Neuron (in vitro differentiated cells): Measurements from ENCODE around the gene BBC3.

Source experiments
- H2AFZ ChIP-seq: one replicate; pipeline ENCODE4 v1.6.1; 2013; ENCODE audit warnings: low read depth, mild to moderate bottlenecking, inconsistent platforms, low read length, moderate library complexity
- H3K27me3 ChIP-seq: one replicate; pipeline ENCODE4 v1.6.1; 2013; ENCODE audit warnings: low read length; ENCODE audit not compliant: insufficient read depth
- H3K36me3 ChIP-seq: one replicate; pipeline ENCODE4 v1.6.1; 2013; ENCODE audit warnings: low read length; ENCODE audit not compliant: insufficient read depth
- H3K4me1 ChIP-seq: one replicate; pipeline ENCODE4 v1.6.1; 2013; ENCODE audit warnings: low read length; ENCODE audit not compliant: insufficient read depth
- H3K4me3 ChIP-seq: 2 replicates; pipeline ENCODE4 v1.5.1; 2013; ENCODE audit warnings: mild to moderate bottlenecking, low read length, moderate library complexity
- H3K9me3 ChIP-seq: one replicate; pipeline ENCODE4 v1.6.1; 2013; ENCODE audit warnings: low read length

Gene BBC3

GRCh38 chr19:47232422-47233211, 1.6 kb upstream of the BBC3 start:
- H3K9me3 ChIP-seq, result no peaks in the 10 kb centered on the region
- H2AFZ ChIP-seq, result no peak overlapping the region
- H3K36me3 ChIP-seq, result no peaks in the 10 kb centered on the region
- H3K4me1 ChIP-seq, result peaks cover 28% of the 10 kb centered on the region
- H3K27me3 ChIP-seq, result no peaks in the 10 kb centered on the region
- no peak overlapping the region for H3K4me3 ChIP-seq

- peak overlapping the region; percentile 63 for H3K4me3 ChIP-seq
Observed at GRCh38 chr19:47231215-47232054, 436 bp upstream of the BBC3 start.

GRCh38 chr19:47230054-47230920, 712 bp downstream of the BBC3 start:
- Histone ChIP-seq H3K27me3 (no peaks in the 10 kb centered on the region), H3K9me3 (no peaks in the 10 kb centered on the region), H2AFZ (no peak overlapping the region), H3K4me3 (peak overlapping the region; percentile 63), H3K36me3 (peaks cover 5% of the 10 kb centered on the region), H3K4me1 (peaks cover 43% of the 10 kb centered on the region)

More at GRCh38 chr19:47231215-47232054, 436 bp upstream of the BBC3 start:
- Histone ChIP-seq H3K4me1 (peaks cover 37% of the 10 kb centered on the region), H2AFZ (no peak overlapping the region), H3K36me3 (no peaks in the 10 kb centered on the region), H3K9me3 (no peaks in the 10 kb centered on the region), H3K27me3 (no peaks in the 10 kb centered on the region)

GRCh38 chr19:47229676-47230053, 1.3 kb downstream of the BBC3 start:
- H2AFZ ChIP-seq, result no peak overlapping the region
- H3K4me3 ChIP-seq, result peak overlapping the region; percentile 63
- no peaks in the 10 kb centered on the region for H3K27me3 ChIP-seq
- H3K9me3 ChIP-seq, result no peaks in the 10 kb centered on the region
- H3K36me3 ChIP-seq, result peaks cover 7% of the 10 kb centered on the region
- H3K4me1 ChIP-seq, result peaks cover 45% of the 10 kb centered on the region

- H3K27me3 ChIP-seq, result no peaks in the 10 kb centered on the region
- no peak overlapping the region for H2AFZ ChIP-seq
- peaks cover 45% of the 10 kb centered on the region for H3K4me1 ChIP-seq
- no peaks in the 10 kb centered on the region for H3K9me3 ChIP-seq
- H3K4me3 ChIP-seq, result peak overlapping the region; percentile 63
- H3K36me3 ChIP-seq, result peaks cover 8% of the 10 kb centered on the region
Observed at GRCh38 chr19:47228937-47229675, 1.9 kb downstream of the BBC3 start.

- H3K4me1 ChIP-seq, result peaks cover 45% of the 10 kb centered on the region
- no peak overlapping the region for H2AFZ ChIP-seq
- peaks cover 8% of the 10 kb centered on the region for H3K36me3 ChIP-seq
- no peaks in the 10 kb centered on the region for H3K9me3 ChIP-seq
- H3K4me3 ChIP-seq, result peak overlapping the region; percentile 63
- no peaks in the 10 kb centered on the region for H3K27me3 ChIP-seq
Observed at GRCh38 chr19:47228168-47228936, 2.6 kb downstream of the BBC3 start.

- H2AFZ ChIP-seq, result no peak overlapping the region
- H3K27me3 ChIP-seq, result no peaks in the 10 kb centered on the region
- no peaks in the 10 kb centered on the region for H3K9me3 ChIP-seq
- peaks cover 8% of the 10 kb centered on the region for H3K36me3 ChIP-seq
- peaks cover 42% of the 10 kb centered on the region for H3K4me1 ChIP-seq
- peak overlapping the region; percentile 63 for H3K4me3 ChIP-seq
Observed at GRCh38 chr19:47227352-47228167, 3.4 kb downstream of the BBC3 start.

- Histone ChIP-seq H3K36me3 (peaks cover 16% of the 10 kb centered on the region), H3K27me3 (no peaks in the 10 kb centered on the region), H2AFZ (no peak overlapping the region), H3K4me3 (peak overlapping the region; percentile 63), H3K9me3 (no peaks in the 10 kb centered on the region), H3K4me1 (peaks cover 36% of the 10 kb centered on the region)
Observed at GRCh38 chr19:47226426-47227351, 4.3 kb downstream of the BBC3 start.

GRCh38 chr19:47225746-47226425, 5.1 kb downstream of the BBC3 start:
- Histone ChIP-seq H3K27me3 (no peaks in the 10 kb centered on the region), H3K4me3 (peak overlapping the region; percentile 63), H2AFZ (no peak overlapping the region), H3K36me3 (peaks cover 20% of the 10 kb centered on the region), H3K9me3 (no peaks in the 10 kb centered on the region), H3K4me1 (peaks cover 31% of the 10 kb centered on the region)

- H3K9me3 ChIP-seq, result no peaks in the 10 kb centered on the region
- H3K4me1 ChIP-seq, result peaks cover 13% of the 10 kb centered on the region
- no peak overlapping the region for H3K4me3 ChIP-seq
- H3K36me3 ChIP-seq, result peaks cover 31% of the 10 kb centered on the region
- no peaks in the 10 kb centered on the region for H3K27me3 ChIP-seq
- H2AFZ ChIP-seq, result no peak overlapping the region
Observed at GRCh38 chr19:47221890-47222289, 9.1 kb downstream of the BBC3 start.
